Small intestine (tissue), 7 donors: ENCODE results near the gene MRPL36. TPM values are rescaled to one million over a fixed set of nuclear protein-coding genes. Genes with fewer than 3 reads are reported as not detected.

ENCODE experiments used
- DNase-seq, 2 donors: peaks; one replicate each; pipeline versions ENCODE4 v3.0.0 to v3.0.0-alpha.2; 2013
- FAIRE-seq: peaks from 2 replicates; lab custom pipeline; 2012; peaks lifted over from hg19 to GRCh38; lab: Jason Lieb, UNC
- H3K27ac ChIP-seq, 3 donors: one replicate each; pipeline ENCODE4 v1.5.1; 2013; ENCODE audit warnings: low read length in 2 of 3, mild to moderate bottlenecking in 2 of 3, control low read depth in 1 of 3, inconsistent platforms in 1 of 3, low read depth in 1 of 3, moderate library complexity in 1 of 3
- H3K27me3 ChIP-seq, 3 donors: one replicate each; pipeline ENCODE4 v1.6.1; 2013; ENCODE audit warnings: low read length in 3 of 3, inconsistent platforms in 1 of 3; ENCODE audit not compliant: control insufficient read depth in 3 of 3, insufficient read depth in 3 of 3
- H3K36me3 ChIP-seq, 3 donors: one replicate each; pipeline ENCODE4 v1.6.1; 2013; ENCODE audit warnings: low read length in 3 of 3, inconsistent platforms in 1 of 3, low read depth in 1 of 3, mild to moderate bottlenecking in 1 of 3, moderate library complexity in 1 of 3; ENCODE audit not compliant: control insufficient read depth in 3 of 3, insufficient read depth in 2 of 3
- H3K4me1 ChIP-seq, 3 donors: one replicate each; pipeline ENCODE4 v1.6.1; 2013; ENCODE audit warnings: low read length in 2 of 3, inconsistent platforms in 1 of 3, low read depth in 1 of 3, mild to moderate bottlenecking in 1 of 3, moderate library complexity in 1 of 3; ENCODE audit not compliant: control insufficient read depth in 3 of 3, insufficient read depth in 2 of 3
- H3K4me3 ChIP-seq, 3 donors: one replicate each; pipeline ENCODE4 v1.5.1; 2013; ENCODE audit warnings: low read length in 3 of 3, control low read depth in 1 of 3, inconsistent platforms in 1 of 3, low read depth in 1 of 3, mild to moderate bottlenecking in 1 of 3, moderate library complexity in 1 of 3
- H3K9me3 ChIP-seq, 2 donors: one replicate each; pipeline ENCODE4 v1.6.1; 2013; ENCODE audit warnings: low read depth in 1 of 2, low read length in 1 of 2; ENCODE audit not compliant: control insufficient read depth in 2 of 2, insufficient read depth in 1 of 2
- WGBS, 3 donors: extraction: QIAGEN DNeasy Blood & Tissue Kit; methylation state at CpG; one replicate each; pipeline ENCODE4 v1.1.7; 2013; 5-methylcytosine and 5-hydroxymethylcytosine counted together
- polyA plus RNA-seq, 4 donors: library from polyadenylated mRNA; stranded (reverse) in 3 of 4; unstranded in 1 of 4; fragments of 200-250 nt in 3 of 4; fragments of 120-200 nt in 1 of 4; gene quantifications; one replicate each; pipeline versions ENCODE4 v1.2.1 to v1.2.3, GENCODE V29; 2013
- donor health status: healthy with polysubstance abuse.
- donor health status: control.
- donor health status: control.
- donor health status: Bipolar disorder and iron deficiency.
- donor health status: healthy.

The MRPL36 gene
- polyA plus RNA-seq, 4 donors: 30.9 to 101 (median 75.8) TPM

DNA sequence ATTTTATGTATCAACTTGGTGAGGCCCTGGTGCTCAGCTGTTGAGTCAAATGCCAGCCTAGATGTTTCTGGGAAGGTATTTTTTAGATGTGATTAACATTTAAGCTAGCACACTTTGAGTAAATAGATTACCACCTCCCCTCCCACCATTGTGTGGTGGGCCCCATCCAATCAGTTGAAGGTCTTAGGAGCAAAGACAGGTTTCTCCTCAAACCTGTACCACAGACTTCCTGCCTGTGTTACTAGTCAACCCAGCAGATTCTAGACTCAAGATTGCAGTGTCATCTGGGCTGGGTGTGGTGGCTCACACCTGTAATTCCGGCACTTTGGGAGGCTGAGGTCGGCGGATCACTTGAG, 33.8 kb downstream of the MRPL36 start:
- H3K9me3 ChIP-seq: no peaks in the 10 kb centered on the region
- peaks cover 0 to 8% (median 6%) of the 10 kb centered on the region in 3 donors for H3K27me3 ChIP-seq
- 60 to 84% (median 64%) methylated on average over 3 of the region's 3 CpGs for WGBS, 3 donors
- no peak for FAIRE-seq
- DNase-seq: no peak
- H3K36me3 ChIP-seq: no peaks in the 10 kb centered on the region
- no peaks in the 10 kb centered on the region for H3K4me1 ChIP-seq
- H3K27ac ChIP-seq: no peak overlapping the region
- no peak overlapping the region for H3K4me3 ChIP-seq

DNA sequence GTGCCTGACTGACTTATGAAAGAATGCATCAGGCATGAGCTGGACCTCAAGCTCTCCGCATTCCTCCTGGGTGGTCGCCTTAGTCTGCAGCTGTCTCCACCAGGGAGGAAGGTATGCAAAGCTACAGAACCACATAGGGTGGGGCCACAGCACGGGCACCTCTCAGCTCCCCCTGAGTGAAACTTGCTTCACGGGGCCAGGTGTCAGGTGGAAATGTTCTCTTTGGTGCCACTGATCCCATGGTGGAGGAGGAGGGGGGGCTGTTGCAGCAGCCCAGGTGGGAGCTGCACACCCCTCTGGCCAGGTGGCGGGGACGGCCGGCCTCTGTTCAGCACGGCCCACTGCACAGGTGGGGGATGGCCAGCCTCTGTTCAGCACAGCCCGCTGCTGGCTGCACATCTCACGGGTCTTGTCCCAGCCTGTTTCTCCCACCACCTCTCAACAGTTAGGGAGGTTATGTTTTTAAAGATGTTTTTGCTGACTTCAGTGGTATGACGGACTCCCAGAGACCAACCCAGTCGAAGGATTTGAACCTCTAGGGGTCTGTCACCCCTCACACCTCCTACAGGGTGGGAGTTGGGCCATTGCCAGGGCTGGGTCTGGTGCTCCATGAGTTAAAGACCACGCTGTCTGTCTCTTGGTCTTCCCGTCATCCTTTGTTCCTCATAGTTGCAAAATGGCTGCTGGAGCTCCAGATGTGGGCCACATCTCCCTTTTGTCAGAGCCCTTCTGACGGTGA, 34.3 kb downstream of the MRPL36 start:
- 75 to 85% (median 79%) methylated on average over 14 to 15 of the region's 15 CpGs for WGBS, 3 donors
- DNase-seq: no peak

DNA sequence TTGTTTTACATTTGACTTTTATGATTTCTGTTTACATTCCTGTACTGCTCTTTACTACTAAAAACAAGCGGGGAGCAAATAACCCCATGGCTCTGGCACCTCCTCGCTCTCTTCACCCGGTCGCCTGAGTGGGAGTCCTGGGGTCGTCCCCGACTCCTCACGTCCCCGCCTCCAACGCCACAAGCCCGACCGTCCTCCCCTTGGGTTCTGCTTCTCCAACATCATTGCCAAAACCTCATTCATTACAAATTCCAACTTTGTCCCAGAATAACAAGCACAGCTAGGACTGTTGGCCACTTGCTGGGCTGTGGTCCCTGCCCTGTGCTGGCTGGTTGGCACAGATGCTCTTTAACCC, 35.1 kb downstream of the MRPL36 start:
- FAIRE-seq (no peak), DNase-seq (no peak)
- Histone ChIP-seq H3K27ac (no peak overlapping the region), H3K9me3 (no peaks in the 10 kb centered on the region), H3K4me3 (no peak overlapping the region), H3K4me1 (no peaks in the 10 kb centered on the region), H3K36me3 (no peaks in the 10 kb centered on the region), H3K27me3 (peaks cover 0 to 8% (median 6%) of the 10 kb centered on the region in 3 donors)
- WGBS, 3 donors: 75 to 91% (median 83%) methylated on average over 11 of the region's 11 CpGs

More for the DNA sequence above, 34.3 kb downstream of the MRPL36 start:
- Histone ChIP-seq H3K9me3 (no peaks in the 10 kb centered on the region), H3K4me3 (no peak overlapping the region), H3K27ac (no peak overlapping the region), H3K4me1 (no peaks in the 10 kb centered on the region), H3K36me3 (no peaks in the 10 kb centered on the region), H3K27me3 (peaks cover 0 to 8% (median 6%) of the 10 kb centered on the region in 3 donors)
- FAIRE-seq: no peak

DNA sequence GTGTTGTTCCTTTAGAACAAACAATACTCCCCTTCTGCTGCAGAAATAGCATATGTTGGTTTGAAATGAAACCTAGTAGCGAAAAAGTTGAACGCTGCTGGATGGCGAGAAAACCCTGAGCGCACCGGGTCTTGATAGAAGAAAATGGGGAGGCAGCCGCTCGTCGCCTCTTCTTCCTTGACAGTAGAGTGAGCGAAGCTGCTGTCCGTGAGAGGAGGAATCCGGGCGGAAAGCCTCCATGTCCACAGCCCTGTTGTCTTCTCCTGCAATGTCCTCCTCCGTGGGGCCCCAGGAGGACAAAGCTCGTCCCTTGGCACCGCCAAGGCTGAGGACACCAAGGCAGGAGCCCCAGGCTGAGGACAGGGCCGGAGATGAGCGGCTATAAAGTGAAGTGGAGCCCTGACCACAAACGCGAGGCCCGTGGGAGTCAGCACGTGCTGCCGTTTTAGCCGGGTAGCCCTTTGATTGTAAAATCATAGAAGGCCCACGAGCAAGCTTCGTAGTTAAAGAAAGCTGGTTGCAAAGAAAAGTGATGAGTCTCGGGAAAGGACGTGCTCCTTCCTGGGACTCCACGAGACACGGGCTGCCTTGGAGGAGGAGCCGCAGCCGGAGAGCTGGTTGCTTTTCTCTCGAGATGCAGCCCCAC, 35.6 kb downstream of the MRPL36 start:
- Histone ChIP-seq H3K36me3 (no peaks in the 10 kb centered on the region), H3K4me3 (no peak overlapping the region), H3K4me1 (no peaks in the 10 kb centered on the region), H3K27me3 (peaks cover 0 to 10% (median 6%) of the 10 kb centered on the region in 3 donors), H3K27ac (no peak overlapping the region), H3K9me3 (no peaks in the 10 kb centered on the region)
- DNase-seq: no peak
- no peak for FAIRE-seq
- WGBS, 3 donors: 74 to 83% (median 77%) methylated on average over 31 to 32 of the region's 32 CpGs

DNA sequence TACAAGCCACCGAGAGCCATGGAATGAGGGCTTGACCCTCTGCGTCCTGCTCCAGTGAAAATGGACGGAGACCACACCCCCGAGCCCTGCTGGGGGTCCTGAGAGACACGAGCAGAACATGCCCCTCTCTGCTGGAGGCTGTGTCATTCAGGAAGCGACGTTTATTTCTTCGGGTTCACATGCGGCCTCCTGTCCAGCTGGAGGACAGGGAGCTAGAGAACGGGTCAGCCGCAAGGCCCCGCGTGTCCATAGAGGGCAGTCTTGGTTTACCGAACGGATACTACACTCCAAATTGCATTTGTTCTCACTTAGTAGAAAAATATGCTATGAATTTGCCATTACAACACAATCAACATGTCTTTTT, 36.1 kb downstream of the MRPL36 start:
- H3K4me1 ChIP-seq: no peaks in the 10 kb centered on the region
- peak; percentile 24 to 30 for DNase-seq
- 31 to 43% (median 36%) methylated on average over 15 of the region's 15 CpGs for WGBS, 3 donors
- no peak overlapping the region for H3K4me3 ChIP-seq
- H3K9me3 ChIP-seq: no peaks in the 10 kb centered on the region
- peaks cover 0 to 10% (median 6%) of the 10 kb centered on the region in 3 donors for H3K27me3 ChIP-seq
- H3K36me3 ChIP-seq: no peaks in the 10 kb centered on the region
- no peak for FAIRE-seq
- no peak overlapping the region for H3K27ac ChIP-seq

DNA sequence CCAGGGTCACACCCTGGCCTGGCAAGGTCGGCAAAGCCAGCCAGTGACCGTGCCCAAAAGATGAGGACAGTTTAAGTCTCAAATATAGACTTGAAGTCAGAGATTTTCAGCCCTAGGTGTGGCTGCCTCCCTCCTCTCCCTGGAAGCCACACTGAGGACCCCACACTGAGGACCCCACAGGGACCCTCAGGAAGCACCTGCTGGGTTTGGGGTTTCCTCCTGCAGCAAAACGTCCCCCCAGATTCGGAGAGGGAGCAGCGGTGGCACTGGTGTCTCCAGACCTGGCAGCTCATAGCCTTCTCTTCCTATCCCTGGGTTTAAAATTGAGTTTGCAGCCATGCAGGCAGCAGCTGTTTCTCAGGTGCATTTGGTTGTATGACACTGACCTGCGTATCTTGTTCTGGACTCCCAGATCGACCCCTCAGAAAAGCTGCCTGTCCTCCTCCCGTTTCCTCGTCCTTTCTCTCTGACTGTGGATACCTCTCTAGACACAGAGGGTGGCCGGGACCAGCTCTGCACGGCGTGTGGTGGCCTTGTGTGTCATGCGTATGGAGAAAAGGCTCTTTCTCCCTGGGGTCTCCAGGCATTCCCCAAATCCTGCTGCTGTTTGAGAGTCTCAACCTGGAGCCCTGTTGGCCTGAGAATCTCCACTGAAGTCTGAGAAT, 36.6 kb downstream of the MRPL36 start:
- H3K9me3 ChIP-seq: no peaks in the 10 kb centered on the region
- H3K27me3 ChIP-seq: peaks cover 0 to 10% (median 6%) of the 10 kb centered on the region in 3 donors
- DNase-seq (no peak), FAIRE-seq (no peak)
- 68 to 79% (median 76%) methylated on average over 13 of the region's 13 CpGs for WGBS, 3 donors
- no peak overlapping the region for H3K27ac ChIP-seq
- no peak overlapping the region for H3K4me3 ChIP-seq
- H3K4me1 ChIP-seq: no peaks in the 10 kb centered on the region
- no peaks in the 10 kb centered on the region for H3K36me3 ChIP-seq

DNA sequence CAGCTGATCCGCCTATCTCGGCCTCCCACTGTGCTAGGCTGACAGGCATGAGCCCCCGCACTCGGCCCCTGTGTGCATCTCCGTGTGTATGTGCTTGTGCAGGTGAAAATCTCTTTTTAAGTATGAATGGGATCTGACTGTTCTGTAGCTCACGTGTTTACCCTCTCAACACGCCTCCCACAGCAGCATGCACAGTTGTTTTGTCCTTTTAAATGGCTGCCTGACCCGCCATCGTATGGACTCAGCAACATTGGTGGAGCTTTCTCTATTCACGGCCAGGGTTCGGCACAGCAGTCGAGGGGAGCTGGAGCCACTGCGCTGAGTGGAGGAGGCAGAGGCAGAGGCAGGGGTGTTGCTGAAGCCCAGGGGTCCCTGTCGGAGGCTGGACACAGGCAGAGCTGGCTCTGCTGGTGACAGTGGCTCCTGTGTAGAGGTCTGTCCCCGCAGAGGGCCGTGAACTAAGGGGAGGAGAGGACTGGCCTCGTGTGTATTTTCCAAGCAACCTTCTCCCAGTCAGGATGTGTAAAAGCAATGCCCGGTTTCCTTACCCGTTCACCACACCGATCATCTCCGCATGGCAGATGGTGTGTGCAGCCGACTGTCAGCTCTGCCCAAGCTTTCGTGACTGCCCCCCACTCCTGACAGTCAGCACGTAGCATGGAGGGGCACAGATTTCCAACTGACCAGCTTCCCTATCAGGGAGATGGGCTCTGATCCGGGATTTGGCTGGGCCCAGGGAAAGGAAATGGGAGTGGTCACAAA, 37.3 kb downstream of the MRPL36 start:
- WGBS, 3 donors: 81 to 85% (median 83%) methylated on average over 24 to 25 of the region's 25 CpGs
- no peaks in the 10 kb centered on the region for H3K9me3 ChIP-seq
- DNase-seq: no peak
- H3K27me3 ChIP-seq: peaks cover 0 to 11% (median 6%) of the 10 kb centered on the region in 3 donors
- H3K36me3 ChIP-seq: no peaks in the 10 kb centered on the region
- H3K4me3 ChIP-seq: no peak overlapping the region
- FAIRE-seq: no peak
- no peaks in the 10 kb centered on the region for H3K4me1 ChIP-seq
- H3K27ac ChIP-seq: no peak overlapping the region

DNA sequence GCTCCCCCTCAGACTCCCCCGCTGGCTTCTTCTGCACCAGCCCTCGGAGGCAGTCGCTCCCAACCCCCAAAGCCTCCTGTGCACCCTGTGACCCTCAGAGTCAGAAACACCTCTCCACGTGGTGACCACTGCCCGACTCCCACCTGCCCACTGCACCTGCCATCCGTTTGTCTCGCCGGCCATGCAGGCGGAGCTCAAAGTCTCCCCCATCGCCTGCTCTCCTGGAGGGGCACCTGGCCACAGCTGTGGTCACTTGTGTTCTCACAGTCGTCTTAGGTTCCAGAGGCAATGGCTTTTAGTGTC, 38.2 kb downstream of the MRPL36 start:
- Histone ChIP-seq H3K9me3 (no peaks in the 10 kb centered on the region), H3K36me3 (no peaks in the 10 kb centered on the region), H3K4me1 (no peaks in the 10 kb centered on the region), H3K4me3 (no peak overlapping the region), H3K27me3 (peaks cover 0 to 13% (median 6%) of the 10 kb centered on the region in 3 donors), H3K27ac (no peak overlapping the region)
- 75 to 82% (median 77%) methylated on average over 11 of the region's 11 CpGs for WGBS, 3 donors
- FAIRE-seq (no peak), DNase-seq (no peak)
